ENCODE measurements around the gene RPS6KA2. TPM values are rescaled to one million over a fixed set of nuclear protein-coding genes. Genes with fewer than 3 reads are reported as not detected.

The RPS6KA2 gene
- total and polyA plus RNA-seq, 2 donors (not counting 1 experiment from before 2014, with no cell fraction given), result 2.2 to 16.0 TPM

- intact Hi-C loops (cut with micrococcal nuclease), result no loop called here
- no peak overlapping the region for H3K27ac Mint-ChIP-seq
- H3K27me3 ChIP-seq (replicated peaks in 1 of 4; ENCODE audit: control extremely low read depth in 1 of 4, control insufficient read depth in 3 of 4, insufficient read depth in 4 of 4, low read length in 3 of 4), result no peaks in the 10 kb centered on the region
- peaks cover 2% of the 10 kb centered on the region for H3K4me1 Mint-ChIP-seq
- no peak overlapping the region for H3K27ac ChIP-seq (ENCODE audit: low read length in 2 of 2)
- no peaks in the 10 kb centered on the region for H3K9me3 ChIP-seq (ENCODE audit: control extremely low read depth in 1 of 3, control insufficient read depth in 2 of 3, insufficient read depth in 1 of 3, low read length in 2 of 3)
- H4K20me1 ChIP-seq (ENCODE audit: control insufficient read depth, insufficient read depth, low read length, poor library complexity, severe bottlenecking), result no peaks in the 10 kb centered on the region
- H3K4me2 ChIP-seq (replicated peaks; ENCODE audit: low read depth, low read length, poor library complexity, severe bottlenecking), result no peak overlapping the region
- H3K27me3 Mint-ChIP-seq, result no peaks in the 10 kb centered on the region
- TF ChIP-seq CTCF (IDR thresholded peaks at IDR 0.05) (no peak), EZH2 (IDR thresholded peaks at IDR 0.05; ENCODE audit: borderline replicate concordance, insufficient read depth, low read depth, low read length, poor library complexity, severe bottlenecking) (no peak)
- no peaks in the 10 kb centered on the region for H3K79me2 ChIP-seq (ENCODE audit: control insufficient read depth, insufficient read depth, low read length)
- H3K9ac ChIP-seq (ENCODE audit: low read length), result no peak overlapping the region
- POLR2A ChIA-PET, result no interaction called here
- no peak for ATAC-seq (ENCODE audit: low read depth)
- no peak for DNase-seq
- no peaks in the 10 kb centered on the region for H3K36me3 ChIP-seq (replicated peaks in 1 of 2; ENCODE audit: control extremely low read depth in 1 of 2, control insufficient read depth in 1 of 2, extremely low read depth in 1 of 2, insufficient read depth in 2 of 2, low read length in 1 of 2)
- no peak overlapping the region for H3K4me3 ChIP-seq (ENCODE audit: control extremely low read depth in 1 of 5, extremely low read depth in 1 of 5, insufficient read depth in 1 of 5, low read depth in 2 of 5, low read length in 4 of 5)
- H3K4me1 ChIP-seq (ENCODE audit: control insufficient read depth in 2 of 2, insufficient read depth in 2 of 2, low read length in 2 of 2), result no peaks in the 10 kb centered on the region
- no peak overlapping the region for H2AFZ ChIP-seq (ENCODE audit: insufficient read depth, low read depth, low read length, poor library complexity, severe bottlenecking)
- CTCF ChIA-PET, result no interaction called here
- 96% methylated on average over 28 of the region's 28 CpGs for WGBS (ENCODE audit: insufficient coverage)
- no peak overlapping the region for H3K4me3 Mint-ChIP-seq
- no peaks in the 10 kb centered on the region for H3K9me3 Mint-ChIP-seq (ENCODE audit: insufficient read depth)
Observed at GRCh38 chr6:166505133-166505905, 121.7 kb downstream of the RPS6KA2 start.

- Mint-ChIP-seq H3K27me3 (no peaks in the 10 kb centered on the region), H3K27ac (no peak overlapping the region), H3K9me3 (ENCODE audit: insufficient read depth) (no peaks in the 10 kb centered on the region), H3K4me1 (peaks cover 2% of the 10 kb centered on the region), H3K4me3 (no peak overlapping the region)
- CTCF ChIA-PET, result no interaction called here
- 68% methylated on average over 8 of the region's 9 CpGs for WGBS (ENCODE audit: insufficient coverage)
- H3K27ac ChIP-seq (ENCODE audit: low read length in 2 of 2), result no peak overlapping the region
- no peaks in the 10 kb centered on the region for H3K36me3 ChIP-seq (replicated peaks in 1 of 2; ENCODE audit: control extremely low read depth in 1 of 2, control insufficient read depth in 1 of 2, extremely low read depth in 1 of 2, insufficient read depth in 2 of 2, low read length in 1 of 2)
- intact Hi-C loops (cut with micrococcal nuclease), result no loop called here
- H4K20me1 ChIP-seq (ENCODE audit: control insufficient read depth, insufficient read depth, low read length, poor library complexity, severe bottlenecking), result no peaks in the 10 kb centered on the region
- no peak overlapping the region for H3K9ac ChIP-seq (ENCODE audit: low read length)
- H3K9me3 ChIP-seq (ENCODE audit: control extremely low read depth in 1 of 3, control insufficient read depth in 2 of 3, insufficient read depth in 1 of 3, low read length in 2 of 3), result peaks cover 0 to 2% (median 0%) of the 10 kb centered on the region in 3 donors
- DNase-seq (no peak), ATAC-seq (ENCODE audit: low read depth) (no peak)
- H3K79me2 ChIP-seq (ENCODE audit: control insufficient read depth, insufficient read depth, low read length), result no peaks in the 10 kb centered on the region
- H3K4me1 ChIP-seq (ENCODE audit: control insufficient read depth in 2 of 2, insufficient read depth in 2 of 2, low read length in 2 of 2), result no peaks in the 10 kb centered on the region
- H3K4me3 ChIP-seq (ENCODE audit: control extremely low read depth in 1 of 5, extremely low read depth in 1 of 5, insufficient read depth in 1 of 5, low read depth in 2 of 5, low read length in 4 of 5), result no peak overlapping the region
- H3K27me3 ChIP-seq (replicated peaks in 1 of 4; ENCODE audit: control extremely low read depth in 1 of 4, control insufficient read depth in 3 of 4, insufficient read depth in 4 of 4, low read length in 3 of 4), result no peaks in the 10 kb centered on the region
- POLR2A ChIA-PET, result no interaction called here
- TF ChIP-seq EZH2 (IDR thresholded peaks at IDR 0.05; ENCODE audit: borderline replicate concordance, insufficient read depth, low read depth, low read length, poor library complexity, severe bottlenecking), result no peak
- TF ChIP-seq CTCF (IDR thresholded peaks at IDR 0.05), result no peak
- no peak overlapping the region for H3K4me2 ChIP-seq (replicated peaks; ENCODE audit: low read depth, low read length, poor library complexity, severe bottlenecking)
- H2AFZ ChIP-seq (ENCODE audit: insufficient read depth, low read depth, low read length, poor library complexity, severe bottlenecking), result no peak overlapping the region
Observed at GRCh38 chr6:166504100-166504499, 123.0 kb downstream of the RPS6KA2 start.

All from B cell (primary cell).